Prostate gland (tissue), 2 donors: Measurements from ENCODE around the gene METRNL. TPM values are rescaled to one million over a fixed set of nuclear protein-coding genes. Genes with fewer than 3 reads are reported as not detected.
"Not testable (repeated sequence)": the region's sequence is repeated elsewhere in the genome, so short reads cannot be mapped to it uniquely, and the experiment has no call there.

ENCODE experiments used
- DNase-seq: peaks from one replicate; pipeline ENCODE4 v3.0.0-alpha.2; 2019; ENCODE audit warnings: low spot score
- H3K27ac ChIP-seq, 2 donors: fragments of 200-600 bp; sonication (generic); 2 replicates each; pipeline ENCODE4 v1.5.1; 2017 to 2019
- H3K27me3 ChIP-seq: fragments of 200-600 bp; sonication (generic); replicated peaks from 2 replicates; pipeline ENCODE4 v1.5.1; 2019; ENCODE audit not compliant: insufficient read depth
- H3K36me3 ChIP-seq, 2 donors: fragments of 200-600 bp; sonication (generic); 1 replicate in 1 of 2; 2 replicates in 1 of 2; pipeline versions ENCODE4 v1.5.1 to v1.8.1; 2017 to 2019
- H3K4me1 ChIP-seq: fragments of 200-600 bp; sonication (generic); replicated peaks from 2 replicates; pipeline ENCODE4 v1.5.1; 2019
- H3K4me3 ChIP-seq, 2 donors: fragments of 200-600 bp; sonication (generic); 2 replicates each; pipeline ENCODE4 v1.5.1; 2017 to 2019
- H3K9me3 ChIP-seq: fragments of 200-600 bp; sonication (generic); 2 replicates; pipeline ENCODE4 v1.5.1; 2017
- CTCF ChIP-seq, 4 experiments: fragments of 200-600 bp in 2 of 4; fragments of 450-650 bp in 2 of 4; sonication (generic) in 2 of 4; IDR thresholded peaks; 1 replicate in 3 of 4; 2 replicates in 1 of 4; pipeline ENCODE4 v1.5.1; 2016 to 2019; ENCODE audit warnings: antibody characterized with exemption in 4 of 4, mild to moderate bottlenecking in 2 of 4, moderate library complexity in 2 of 4
- POLR2A ChIP-seq: fragments of 450-650 bp; IDR thresholded peaks from one replicate; pipeline ENCODE4 v1.6.1; 2016; ENCODE audit warnings: antibody characterized with exemption, mild to moderate bottlenecking
- POLR2AphosphoS5 ChIP-seq: sonication (generic); formaldehyde crosslinking; IDR thresholded peaks from one replicate; pipeline ENCODE4 v1.6.1; 2017; ENCODE audit warnings: antibody characterized with exemption
- WGBS: methylation state at CpG from one replicate; pipeline ENCODE4 v1.1.5; 2018; 5-methylcytosine and 5-hydroxymethylcytosine counted together
- intact Hi-C: fragments of 100-400 bp; cut with DNase I; formaldehyde crosslinking; loops from one replicate; pipeline ENCODE4 v1.14.2; 2022
- total RNA-seq, 2 donors: library from RNA; depleted of rRNA; stranded (reverse); fragments of >200 nt; gene quantifications; one replicate each; pipeline ENCODE4 v1.1.0, GENCODE V29; 2016

METRNL gene
- total RNA-seq, 2 donors from 2014 or later: 22.4 to 59.4 TPM

- 82% methylated on average over 16 of the region's 16 CpGs for WGBS
Observed at GRCh38 chr17:83136931-83137330, 57.5 kb downstream of the METRNL start.

GRCh38 chr17:83137523-83137922 lies 58.1 kb downstream of the METRNL start:
- H3K27me3 ChIP-seq: no peaks in the 10 kb centered on the region
- no peaks in the 10 kb centered on the region for H3K9me3 ChIP-seq
- WGBS: 89% methylated on average over 9 of the region's 9 CpGs
- no peak overlapping the region for H3K27ac ChIP-seq
- TF ChIP-seq POLR2AphosphoS5: no peak
- no peak for TF ChIP-seq CTCF (IDR thresholded peaks at IDR 0.05)
- TF ChIP-seq POLR2A: no peak
- H3K36me3 ChIP-seq: no peaks in the 10 kb centered on the region
- no peaks in the 10 kb centered on the region for H3K4me1 ChIP-seq
- DNase-seq: no peak
- H3K4me3 ChIP-seq: no peak overlapping the region
- intact Hi-C loops: no loop called here

More at GRCh38 chr17:83136931-83137330, 57.5 kb downstream of the METRNL start:
- TF ChIP-seq POLR2A (no peak), CTCF (IDR thresholded peaks at IDR 0.05) (no peak), POLR2AphosphoS5 (no peak)
- no peak overlapping the region for H3K27ac ChIP-seq
- no peaks in the 10 kb centered on the region for H3K27me3 ChIP-seq
- no peaks in the 10 kb centered on the region for H3K36me3 ChIP-seq
- no peaks in the 10 kb centered on the region for H3K4me1 ChIP-seq
- no peaks in the 10 kb centered on the region for H3K9me3 ChIP-seq
- intact Hi-C loops: no loop called here
- DNase-seq: no peak
- H3K4me3 ChIP-seq: no peak overlapping the region

GRCh38 chr17:83138820-83139219 lies 59.4 kb downstream of the METRNL start:
- WGBS: 62% methylated on average over 3 of the region's 3 CpGs
- no peak for DNase-seq

GRCh38 chr17:83139541-83140248 lies 60.3 kb downstream of the METRNL start:
- H3K4me1 ChIP-seq, intact Hi-C loops, H3K4me3 ChIP-seq, H3K27ac ChIP-seq, H3K9me3 ChIP-seq, H3K36me3 ChIP-seq, H3K27me3 ChIP-seq, DNase-seq: not testable (repeated sequence)
- WGBS: 87% methylated on average over 22 of the region's 31 CpGs

More at GRCh38 chr17:83138820-83139219, 59.4 kb downstream of the METRNL start:
- Histone ChIP-seq H3K9me3 (no peaks in the 10 kb centered on the region), H3K36me3 (no peaks in the 10 kb centered on the region), H3K27ac (no peak overlapping the region), H3K4me3 (no peak overlapping the region), H3K27me3 (no peaks in the 10 kb centered on the region), H3K4me1 (no peaks in the 10 kb centered on the region)
- intact Hi-C loops: no loop called here
- TF ChIP-seq CTCF (IDR thresholded peaks at IDR 0.05): no peak
- TF ChIP-seq POLR2AphosphoS5: no peak
- TF ChIP-seq POLR2A: no peak

GRCh38 chr17:83140249-83140566 lies 60.8 kb downstream of the METRNL start:
- H3K4me3 ChIP-seq, H3K27ac ChIP-seq, H3K27me3 ChIP-seq, H3K9me3 ChIP-seq, H3K36me3 ChIP-seq, H3K4me1 ChIP-seq, DNase-seq, intact Hi-C loops: not testable (repeated sequence)
- 90% methylated on average over 13 of the region's 13 CpGs for WGBS

GRCh38 chr17:83142619-83143018 lies 63.2 kb downstream of the METRNL start:
- H3K9me3 ChIP-seq: no peaks in the 10 kb centered on the region
- no peak for DNase-seq
- intact Hi-C loops: no loop called here
- no peak overlapping the region for H3K4me3 ChIP-seq
- no peak overlapping the region for H3K27ac ChIP-seq
- TF ChIP-seq POLR2AphosphoS5 (no peak), CTCF (IDR thresholded peaks at IDR 0.05) (no peak), POLR2A (no peak)
- no peaks in the 10 kb centered on the region for H3K36me3 ChIP-seq
- no peaks in the 10 kb centered on the region for H3K27me3 ChIP-seq
- H3K4me1 ChIP-seq: no peaks in the 10 kb centered on the region
- WGBS: 95% methylated on average over 4 of the region's 4 CpGs
